ENCODE results near the gene PARVB.

The PARVB gene

DNA sequence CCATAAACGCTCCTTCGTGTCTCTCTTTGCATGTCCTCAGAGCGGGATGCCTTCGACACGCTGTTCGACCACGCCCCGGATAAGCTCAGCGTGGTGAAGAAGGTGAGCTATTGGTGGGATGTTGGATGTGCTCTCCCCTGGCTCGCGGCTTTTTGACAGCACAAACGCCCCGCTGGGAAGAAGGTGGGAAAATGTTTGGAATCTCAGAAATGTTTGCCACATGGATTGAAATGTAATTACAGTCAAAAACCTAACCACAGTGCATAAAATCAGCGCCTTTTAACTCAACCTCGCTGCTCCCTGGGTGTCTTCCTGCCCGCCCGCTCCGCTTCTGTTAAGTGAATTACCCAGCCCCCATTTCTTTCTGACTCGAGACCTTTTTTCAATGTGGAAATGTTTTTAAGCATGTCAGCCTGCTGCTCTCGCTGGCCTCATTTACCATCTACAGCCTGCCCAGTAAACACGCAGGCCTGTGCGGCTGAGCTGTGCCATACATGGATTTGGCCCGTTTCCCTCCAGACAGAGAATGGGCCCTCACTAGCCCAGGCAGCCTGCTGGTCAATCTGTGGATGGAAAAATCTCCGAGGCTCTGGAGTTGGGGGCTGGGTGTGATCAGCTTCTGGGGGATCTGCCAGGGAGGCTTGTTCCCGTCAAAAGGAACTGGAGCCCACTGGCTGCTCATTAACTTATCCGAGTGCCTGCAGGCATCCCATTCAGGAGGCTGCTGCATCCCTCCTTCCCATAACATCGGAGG, 123.9 kb downstream of the PARVB start:
- in situ Hi-C loops (cut with MboI; ENCODE audit: low sequenced_read_pairs) = no loop called here

- in situ Hi-C loops (cut with MboI; ENCODE audit: low sequenced_read_pairs) = no loop called here
Observed at GRCh38 chr22:44151676-44152075, 127.6 kb downstream of the PARVB start.

DNA sequence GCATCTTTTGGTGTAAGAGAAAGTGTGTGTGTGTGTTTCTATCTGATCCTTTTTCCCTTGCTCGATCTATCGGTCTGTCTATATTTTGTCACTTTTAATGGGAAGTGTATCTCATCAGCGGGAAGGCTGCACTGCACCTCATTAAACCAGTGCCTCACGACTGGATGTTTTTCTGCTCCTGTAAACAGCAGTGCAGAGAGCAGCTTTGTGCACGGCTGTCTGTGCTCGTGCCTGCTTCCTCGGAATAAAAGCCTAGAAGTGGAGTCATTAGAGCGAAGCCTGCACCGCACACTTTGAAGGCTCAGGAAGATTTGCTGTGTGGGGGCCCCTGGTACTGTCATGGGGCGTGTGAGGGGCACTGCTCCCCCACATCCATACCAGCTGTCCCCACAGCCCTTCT, 129.6 kb downstream of the PARVB start:
- in situ Hi-C loops (cut with MboI; ENCODE audit: low sequenced_read_pairs) = no loop called here

DNA sequence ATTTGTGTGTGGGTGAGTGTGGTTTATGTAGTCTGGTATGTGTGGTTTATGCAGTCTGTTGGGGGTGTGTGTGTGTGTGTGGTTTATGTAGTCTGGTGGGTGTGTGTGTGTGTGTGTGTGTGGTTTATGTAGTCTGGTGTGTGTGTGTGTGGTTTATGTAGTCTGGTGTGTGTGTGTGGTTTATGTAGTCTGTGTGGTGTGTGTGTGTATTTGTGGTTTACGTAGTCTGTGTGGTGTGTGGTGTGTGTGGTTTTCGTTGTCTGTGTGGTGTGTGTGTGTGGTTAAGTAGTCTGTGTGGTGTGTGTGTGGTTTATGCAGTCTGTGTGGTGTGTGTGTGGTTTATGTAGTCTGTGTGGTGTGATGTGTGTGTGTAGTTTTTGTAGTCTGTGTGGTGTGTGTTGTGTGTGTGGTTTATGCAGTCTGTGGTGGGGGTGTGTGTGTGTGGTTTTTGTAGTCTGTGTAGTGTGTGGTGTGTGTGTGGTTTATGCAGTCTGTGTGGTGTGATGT, 130.4 kb downstream of the PARVB start:
- in situ Hi-C loops (cut with MboI; ENCODE audit: low sequenced_read_pairs) = no loop called here

GRCh38 chr22:44155115-44155514, 131.0 kb downstream of the PARVB start:
- in situ Hi-C loops (cut with MboI; ENCODE audit: low sequenced_read_pairs) = no loop called here

- in situ Hi-C loops (cut with MboI; ENCODE audit: low sequenced_read_pairs) = no loop called here
Observed at GRCh38 chr22:44157916-44158618, 134.0 kb downstream of the PARVB start.

DNA sequence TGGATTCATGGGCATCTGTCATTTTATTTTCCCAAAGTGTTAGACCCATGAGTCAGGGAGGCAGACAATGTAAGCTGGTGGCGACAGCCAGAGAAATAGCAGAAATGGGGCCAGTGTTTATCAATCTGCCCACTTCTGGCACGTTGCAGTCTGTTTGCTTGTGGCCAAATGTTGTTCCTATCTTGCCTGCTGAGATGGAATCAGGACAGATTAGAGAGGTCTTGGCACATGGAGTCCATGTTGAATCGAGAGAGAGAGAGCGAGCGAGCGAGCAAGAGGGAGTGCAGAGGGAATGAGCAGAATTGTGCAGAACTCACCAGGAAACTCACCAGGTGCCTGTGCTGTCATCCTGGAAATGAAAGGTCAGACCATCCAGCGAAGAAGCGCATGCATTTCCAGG, 134.7 kb downstream of the PARVB start:
- in situ Hi-C loops (cut with MboI; ENCODE audit: low sequenced_read_pairs) = no loop called here

- in situ Hi-C loops (cut with MboI; ENCODE audit: low sequenced_read_pairs) = no loop called here
Observed at GRCh38 chr22:44159221-44159620, 135.1 kb downstream of the PARVB start.

GRCh38 chr22:44159811-44160210, 135.7 kb downstream of the PARVB start:
- in situ Hi-C loops (cut with MboI; ENCODE audit: low sequenced_read_pairs) = no loop called here

DNA sequence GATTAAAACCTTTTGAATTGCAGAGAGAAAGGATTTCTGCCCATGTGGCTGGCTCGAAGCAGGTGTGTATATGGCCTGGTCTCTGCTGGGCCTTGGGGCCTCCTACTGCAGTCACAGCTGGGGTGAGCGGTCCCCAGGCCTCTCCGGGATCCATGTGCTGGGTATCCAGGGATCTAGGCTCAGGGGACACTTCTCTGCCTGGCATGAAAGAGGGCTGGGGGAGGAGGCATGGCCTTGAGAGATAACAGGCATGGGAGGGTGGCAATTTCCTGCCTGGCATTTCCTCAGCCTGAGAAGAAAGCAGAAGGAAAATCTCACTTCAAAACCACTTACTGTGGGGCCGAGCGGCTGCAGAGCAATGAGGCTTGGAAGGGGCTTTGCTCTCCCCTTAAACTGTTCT, 136.3 kb downstream of the PARVB start:
- in situ Hi-C loops (cut with MboI; ENCODE audit: low sequenced_read_pairs) = no loop called here

DNA sequence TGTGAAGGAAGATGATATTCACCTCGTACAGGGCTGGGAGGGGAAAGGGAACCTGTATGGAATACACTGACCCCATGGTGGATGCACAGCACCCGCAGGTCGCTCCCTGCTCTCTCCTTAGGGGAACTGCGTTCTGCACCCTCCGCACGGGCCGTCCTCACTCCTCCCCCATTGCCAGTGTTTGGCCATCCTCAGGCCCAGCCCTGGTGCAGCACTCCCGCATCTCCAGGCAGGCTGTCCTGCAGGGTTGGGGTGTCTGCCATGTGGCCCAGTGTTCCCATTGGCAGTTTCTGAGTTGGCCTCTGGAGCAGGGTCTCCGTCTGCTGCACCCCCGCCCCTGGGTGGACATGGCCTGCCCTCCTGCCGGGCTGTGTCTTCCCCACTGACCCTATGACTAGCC, 137.6 kb downstream of the PARVB start:
- in situ Hi-C loops (cut with MboI; ENCODE audit: low sequenced_read_pairs) = no loop called here

DNA sequence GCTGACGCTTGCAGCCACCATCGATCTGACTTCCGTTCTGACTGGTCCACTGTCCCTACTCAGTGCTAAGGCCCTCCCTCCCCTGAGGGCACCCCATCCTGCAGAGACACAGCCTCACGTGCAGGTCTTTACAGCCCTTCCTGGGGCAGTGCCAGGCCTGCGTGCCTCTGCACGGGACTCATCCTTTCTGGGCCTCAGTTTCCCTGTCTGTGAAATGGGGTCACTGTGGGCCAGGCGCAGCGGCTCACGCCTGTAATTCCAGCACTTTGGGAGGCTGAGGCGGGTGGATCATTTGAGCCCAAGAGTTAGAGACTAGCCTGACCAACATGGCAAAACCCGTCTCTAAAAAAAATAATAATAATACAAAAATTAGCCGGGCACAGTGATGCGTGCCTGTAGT, 138.9 kb downstream of the PARVB start:
- in situ Hi-C loops (cut with MboI; ENCODE audit: low sequenced_read_pairs) = no loop called here

DNA sequence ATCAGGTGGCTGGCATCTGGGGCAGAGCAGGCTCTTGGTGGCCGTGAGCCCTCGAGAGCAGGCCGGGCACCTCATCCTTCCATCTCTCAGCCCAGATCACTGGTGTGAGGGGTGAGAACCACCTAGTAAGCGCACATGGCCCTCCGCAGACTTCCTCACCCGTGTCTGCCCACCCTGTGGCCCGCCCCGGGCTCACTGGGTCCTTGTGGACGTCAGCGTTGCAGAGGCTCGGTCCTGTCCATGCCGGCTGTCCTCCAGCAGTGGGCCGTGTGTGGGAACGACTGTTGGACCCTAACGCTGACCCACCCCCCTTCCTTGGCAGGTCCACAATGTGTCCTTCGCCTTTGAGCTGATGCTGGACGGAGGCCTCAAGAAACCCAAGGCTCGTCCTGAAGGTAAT, 139.4 kb downstream of the PARVB start:
- in situ Hi-C loops (cut with MboI; ENCODE audit: low sequenced_read_pairs) = no loop called here

- in situ Hi-C loops (cut with MboI; ENCODE audit: low sequenced_read_pairs) = no loop called here
Observed at GRCh38 chr22:44164031-44164430, 139.9 kb downstream of the PARVB start.

DNA sequence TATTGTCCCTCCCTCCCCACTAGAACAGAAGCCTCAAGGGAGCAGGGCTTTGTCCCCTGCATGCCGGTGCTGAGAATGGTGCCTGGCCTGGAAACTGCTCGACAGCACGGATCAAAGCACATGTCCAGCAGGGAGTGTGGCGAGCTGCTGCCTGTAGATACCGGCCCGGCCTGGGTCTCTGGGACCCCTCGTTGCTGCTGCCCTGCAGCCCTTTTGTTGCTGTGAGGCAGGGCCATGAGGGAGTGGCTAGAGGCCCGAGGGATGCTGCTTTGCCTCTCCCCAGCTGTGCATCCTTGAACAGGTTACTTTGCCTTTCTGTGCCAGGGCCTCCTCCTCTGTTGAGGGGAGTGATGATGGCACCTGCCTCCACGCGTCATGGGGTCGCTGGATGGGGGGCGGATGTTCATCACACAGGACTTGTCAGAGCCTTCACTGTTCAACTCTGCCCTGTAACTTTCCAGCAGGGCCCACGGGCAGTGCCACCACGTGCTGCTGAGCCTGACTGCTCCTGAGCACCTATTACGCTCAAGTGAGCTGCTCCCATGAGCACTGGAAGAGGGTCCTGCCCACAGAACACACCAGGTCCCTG, 141.3 kb downstream of the PARVB start:
- in situ Hi-C loops (cut with MboI; ENCODE audit: low sequenced_read_pairs) = no loop called here

- in situ Hi-C loops (cut with MboI; ENCODE audit: low sequenced_read_pairs) = no loop called here
Observed at GRCh38 chr22:44166498-44167276, 142.6 kb downstream of the PARVB start.

DNA sequence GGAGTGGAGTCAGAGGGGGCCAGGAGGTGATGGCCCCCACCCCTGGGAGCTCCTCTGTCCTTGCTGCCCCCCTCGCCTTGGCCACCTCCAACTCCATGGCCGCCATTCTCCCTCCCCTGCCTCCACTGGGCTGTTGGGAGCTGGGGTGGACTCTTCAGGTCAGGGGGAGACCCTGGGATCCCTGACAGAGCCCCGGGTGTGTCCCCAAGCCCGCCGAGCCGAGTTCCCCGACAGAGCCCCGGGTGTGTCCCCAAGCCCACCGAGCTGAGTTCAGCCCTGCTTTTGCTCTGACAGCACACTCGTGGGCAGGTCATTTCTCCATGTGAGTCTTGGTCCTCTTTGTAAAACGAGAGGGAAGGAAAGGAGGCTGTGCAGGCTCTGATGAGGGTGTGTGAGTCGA, 143.4 kb downstream of the PARVB start:
- in situ Hi-C loops (cut with MboI; ENCODE audit: low sequenced_read_pairs) = no loop called here

- in situ Hi-C loops (cut with MboI; ENCODE audit: low sequenced_read_pairs) = no loop called here
Observed at GRCh38 chr22:44168206-44168605, 144.1 kb downstream of the PARVB start.

DNA sequence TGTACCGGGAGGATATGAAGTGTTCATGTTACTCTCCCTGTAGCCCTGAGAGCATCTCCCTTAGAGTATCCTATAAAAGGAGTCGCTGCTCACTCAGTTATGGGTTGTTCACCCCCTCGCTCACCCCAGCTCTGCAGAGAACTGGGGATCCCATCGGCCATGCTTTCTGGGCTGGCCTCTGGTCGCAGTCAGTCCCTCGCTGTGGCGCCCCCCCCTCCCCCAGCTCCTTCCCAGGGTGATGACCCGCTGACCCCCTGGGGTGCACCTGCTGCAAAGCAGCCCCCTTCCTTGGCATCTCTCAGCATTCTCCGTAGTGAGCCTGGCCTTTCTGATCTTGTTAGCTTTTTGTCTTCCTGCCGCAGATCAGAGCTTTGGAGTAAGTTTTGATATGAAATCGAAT, 146.4 kb downstream of the PARVB start:
- in situ Hi-C loops (cut with MboI; ENCODE audit: low sequenced_read_pairs) = no loop called here

- in situ Hi-C loops (cut with MboI; ENCODE audit: low sequenced_read_pairs) = no loop called here
Observed at GRCh38 chr22:44171561-44171960, 147.5 kb downstream of the PARVB start.

GRCh38 chr22:44172370-44173108, 148.4 kb downstream of the PARVB start:
- in situ Hi-C loops (cut with MboI; ENCODE audit: low sequenced_read_pairs) = no loop called here

Data from HL-60/S4 (cell line).